ENCODE measurements around the gene MRPL18.
"Not testable (repeated sequence)": the region's sequence is repeated elsewhere in the genome, so short reads cannot be mapped to it uniquely, and the experiment has no call there.

Gene MRPL18

GRCh38 chr6:159817951-159818739, 27.9 kb downstream of the MRPL18 start:
- DNase-seq = no peak

GRCh38 chr6:159819098-159819497, 28.8 kb downstream of the MRPL18 start:
- no peak for DNase-seq

GRCh38 chr6:159819932-159820640, 29.8 kb downstream of the MRPL18 start:
- no peak for DNase-seq

GRCh38 chr6:159821122-159821521, 30.9 kb downstream of the MRPL18 start:
- no peak for DNase-seq

GRCh38 chr6:159821726-159822125, 31.5 kb downstream of the MRPL18 start:
- DNase-seq = no peak

GRCh38 chr6:159823953-159824352, 33.7 kb downstream of the MRPL18 start:
- no peak for DNase-seq

- not testable (repeated sequence) for DNase-seq
Measured at GRCh38 chr6:159824690-159825089, 34.4 kb downstream of the MRPL18 start.

GRCh38 chr6:159826004-159826403, 35.7 kb downstream of the MRPL18 start:
- DNase-seq = no peak

- no peak for DNase-seq
Measured at GRCh38 chr6:159826968-159827647, 36.8 kb downstream of the MRPL18 start.

GRCh38 chr6:159828074-159828473, 37.8 kb downstream of the MRPL18 start:
- DNase-seq = no peak

GRCh38 chr6:159829526-159829925, 39.3 kb downstream of the MRPL18 start:
- no peak for DNase-seq

- no peak for DNase-seq
Measured at GRCh38 chr6:159830501-159831372, 40.5 kb downstream of the MRPL18 start.

- no peak for DNase-seq
Measured at GRCh38 chr6:159831373-159831679, 41.1 kb downstream of the MRPL18 start.

GRCh38 chr6:159832946-159833345, 42.7 kb downstream of the MRPL18 start:
- DNase-seq = no peak

- DNase-seq = no peak
Measured at GRCh38 chr6:159833556-159833955, 43.3 kb downstream of the MRPL18 start.

- DNase-seq = no peak
Measured at GRCh38 chr6:159833997-159834603, 43.8 kb downstream of the MRPL18 start.

GRCh38 chr6:159836718-159837490, 46.6 kb downstream of the MRPL18 start:
- DNase-seq = no peak

GRCh38 chr6:159837511-159837910, 47.2 kb downstream of the MRPL18 start:
- DNase-seq = no peak

GRCh38 chr6:159838020-159838744, 47.9 kb downstream of the MRPL18 start:
- no peak for DNase-seq

- DNase-seq = no peak
Measured at GRCh38 chr6:159842035-159842434, 51.8 kb downstream of the MRPL18 start.

Data from NCI-H446 treated with DMSO at 0.1 percent for 48 hours (cell line).